Measurements from ENCODE around the gene ASB1. TPM values are rescaled to one million over a fixed set of nuclear protein-coding genes. Genes with fewer than 3 reads are reported as not detected.

ASB1 gene
- total RNA-seq, 2 donors from 2014 or later, result 6.6 to 9.9 TPM

DNA sequence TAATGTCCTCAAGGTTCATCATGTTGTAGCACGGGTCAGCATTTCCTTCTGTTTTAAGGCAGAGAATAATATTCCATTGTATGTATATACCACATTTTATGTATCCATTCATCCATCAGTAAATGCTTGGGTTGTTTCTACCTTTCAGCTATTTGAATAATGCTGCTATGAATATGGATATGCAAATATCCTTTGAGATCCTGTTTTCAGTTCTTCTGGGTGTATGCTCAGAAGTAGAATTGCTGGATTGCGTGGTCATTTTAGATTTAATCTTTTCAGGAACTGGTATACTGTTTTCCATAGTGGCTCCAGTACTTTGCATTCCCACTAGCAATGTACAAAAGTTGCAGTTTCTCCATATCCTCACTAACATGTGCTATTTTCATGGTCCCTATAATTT lies 13.4 kb upstream of the ASB1 start:
- Histone ChIP-seq H3K27ac (no peak overlapping the region), H3K4me1 (no peaks in the 10 kb centered on the region), H3K36me3 (replicated peaks in 1 of 2; ENCODE audit: insufficient read depth in 1 of 2, low read depth in 2 of 2) (no peaks in the 10 kb centered on the region), H3K4me3 (no peak overlapping the region), H3K9me3 (no peaks in the 10 kb centered on the region), H3K27me3 (no peaks in the 10 kb centered on the region)
- no peak for ATAC-seq
- WGBS, 2 donors, result 93 to 94% methylated on average over 2 of the region's 2 CpGs
- no peak for DNase-seq
- no peak for TF ChIP-seq POLR2A (IDR thresholded peaks at IDR 0.05)
- TF ChIP-seq, protein P1, sequence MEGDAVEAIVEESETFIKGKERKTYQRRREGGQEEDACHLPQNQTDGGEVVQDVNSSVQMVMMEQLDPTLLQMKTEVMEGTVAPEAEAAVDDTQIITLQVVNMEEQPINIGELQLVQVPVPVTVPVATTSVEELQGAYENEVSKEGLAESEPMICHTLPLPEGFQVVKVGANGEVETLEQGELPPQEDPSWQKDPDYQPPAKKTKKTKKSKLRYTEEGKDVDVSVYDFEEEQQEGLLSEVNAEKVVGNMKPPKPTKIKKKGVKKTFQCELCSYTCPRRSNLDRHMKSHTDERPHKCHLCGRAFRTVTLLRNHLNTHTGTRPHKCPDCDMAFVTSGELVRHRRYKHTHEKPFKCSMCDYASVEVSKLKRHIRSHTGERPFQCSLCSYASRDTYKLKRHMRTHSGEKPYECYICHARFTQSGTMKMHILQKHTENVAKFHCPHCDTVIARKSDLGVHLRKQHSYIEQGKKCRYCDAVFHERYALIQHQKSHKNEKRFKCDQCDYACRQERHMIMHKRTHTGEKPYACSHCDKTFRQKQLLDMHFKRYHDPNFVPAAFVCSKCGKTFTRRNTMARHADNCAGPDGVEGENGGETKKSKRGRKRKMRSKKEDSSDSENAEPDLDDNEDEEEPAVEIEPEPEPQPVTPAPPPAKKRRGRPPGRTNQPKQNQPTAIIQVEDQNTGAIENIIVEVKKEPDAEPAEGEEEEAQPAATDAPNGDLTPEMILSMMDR (IDR thresholded peaks at IDR 0.05), result no peak
- intact Hi-C loops (cut with DNase I), result no loop called here

DNA sequence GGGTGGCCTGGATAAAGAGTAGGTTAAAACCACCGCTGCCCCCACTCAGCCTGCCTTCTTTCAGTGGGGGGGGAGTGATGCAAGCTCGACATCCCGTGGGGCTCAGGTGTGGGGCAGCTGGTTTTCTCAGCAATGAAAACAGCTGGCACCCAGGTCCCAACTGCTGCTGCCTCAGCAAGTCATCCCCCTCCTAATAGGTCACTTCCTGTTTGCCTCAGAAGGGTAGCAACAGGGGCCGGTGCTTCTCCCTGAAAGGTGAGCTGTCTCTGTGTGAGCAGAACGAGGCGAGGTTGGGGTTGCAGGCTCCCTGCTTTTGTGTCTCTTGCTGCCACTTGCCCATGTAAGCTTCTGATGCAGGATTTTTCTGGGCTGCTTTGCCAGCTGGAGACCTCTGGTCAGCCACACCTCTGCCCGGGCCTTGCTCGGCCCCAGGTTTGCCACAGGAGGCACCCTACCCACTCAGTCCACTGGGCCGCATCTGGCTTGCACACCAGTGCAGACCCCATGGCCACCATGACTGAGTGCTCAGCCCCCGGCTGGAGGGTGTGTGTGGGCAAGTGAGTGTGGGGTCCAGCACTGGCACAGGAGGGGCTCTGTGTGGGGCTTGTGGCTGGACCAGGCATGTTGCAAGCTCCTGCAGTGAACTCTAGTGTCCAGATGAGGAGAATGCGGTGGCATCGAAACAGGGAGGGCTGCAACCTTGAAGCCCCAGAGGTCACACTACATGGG lies 11.5 kb upstream of the ASB1 start:
- H3K36me3 ChIP-seq (replicated peaks in 1 of 2; ENCODE audit: insufficient read depth in 1 of 2, low read depth in 2 of 2), result no peaks in the 10 kb centered on the region
- intact Hi-C loops (cut with DNase I), result no loop called here

DNA sequence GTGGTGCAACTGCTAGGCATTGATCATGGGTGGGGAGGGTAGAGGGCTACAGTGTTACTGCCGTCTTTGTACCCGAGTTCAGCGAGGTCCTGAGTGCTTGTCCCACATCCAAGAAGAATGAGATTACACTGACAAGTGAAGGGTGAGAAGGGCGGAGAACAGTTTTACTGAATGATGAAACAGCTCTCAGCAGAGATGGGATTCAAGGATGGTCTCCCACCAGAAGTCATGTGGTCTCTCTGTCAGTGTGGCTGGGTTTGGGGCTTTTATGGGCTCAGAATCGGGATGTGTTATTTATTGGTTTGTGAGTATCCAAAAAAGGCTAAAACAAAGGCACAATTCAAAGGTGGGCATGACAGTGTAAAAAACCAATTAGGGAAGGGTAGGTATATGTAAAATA lies 10.8 kb upstream of the ASB1 start:
- intact Hi-C loops (cut with DNase I), result no loop called here
- no peak for ATAC-seq
- Histone ChIP-seq H3K27ac (no peak overlapping the region), H3K36me3 (replicated peaks in 1 of 2; ENCODE audit: insufficient read depth in 1 of 2, low read depth in 2 of 2) (no peaks in the 10 kb centered on the region), H3K4me1 (no peaks in the 10 kb centered on the region), H3K27me3 (no peaks in the 10 kb centered on the region), H3K4me3 (no peak overlapping the region), H3K9me3 (no peaks in the 10 kb centered on the region)
- TF ChIP-seq, protein P1 (IDR thresholded peaks at IDR 0.05), result no peak
- no peak for TF ChIP-seq POLR2A (IDR thresholded peaks at IDR 0.05)
- no peak for DNase-seq
- 98 to 100% methylated on average over 5 of the region's 5 CpGs for WGBS, 2 donors

More for the DNA sequence above, 11.5 kb upstream of the ASB1 start:
- Histone ChIP-seq H3K27me3 (no peaks in the 10 kb centered on the region), H3K27ac (no peak overlapping the region), H3K4me3 (no peak overlapping the region), H3K9me3 (no peaks in the 10 kb centered on the region), H3K4me1 (no peaks in the 10 kb centered on the region)
- TF ChIP-seq, protein P1 (IDR thresholded peaks at IDR 0.05), result no peak
- no peak for TF ChIP-seq POLR2A (IDR thresholded peaks at IDR 0.05)
- DNase-seq (no peak), ATAC-seq (no peak)
- WGBS, 2 donors, result 92 to 96% methylated on average over 8 to 12 of the region's 12 CpGs

DNA sequence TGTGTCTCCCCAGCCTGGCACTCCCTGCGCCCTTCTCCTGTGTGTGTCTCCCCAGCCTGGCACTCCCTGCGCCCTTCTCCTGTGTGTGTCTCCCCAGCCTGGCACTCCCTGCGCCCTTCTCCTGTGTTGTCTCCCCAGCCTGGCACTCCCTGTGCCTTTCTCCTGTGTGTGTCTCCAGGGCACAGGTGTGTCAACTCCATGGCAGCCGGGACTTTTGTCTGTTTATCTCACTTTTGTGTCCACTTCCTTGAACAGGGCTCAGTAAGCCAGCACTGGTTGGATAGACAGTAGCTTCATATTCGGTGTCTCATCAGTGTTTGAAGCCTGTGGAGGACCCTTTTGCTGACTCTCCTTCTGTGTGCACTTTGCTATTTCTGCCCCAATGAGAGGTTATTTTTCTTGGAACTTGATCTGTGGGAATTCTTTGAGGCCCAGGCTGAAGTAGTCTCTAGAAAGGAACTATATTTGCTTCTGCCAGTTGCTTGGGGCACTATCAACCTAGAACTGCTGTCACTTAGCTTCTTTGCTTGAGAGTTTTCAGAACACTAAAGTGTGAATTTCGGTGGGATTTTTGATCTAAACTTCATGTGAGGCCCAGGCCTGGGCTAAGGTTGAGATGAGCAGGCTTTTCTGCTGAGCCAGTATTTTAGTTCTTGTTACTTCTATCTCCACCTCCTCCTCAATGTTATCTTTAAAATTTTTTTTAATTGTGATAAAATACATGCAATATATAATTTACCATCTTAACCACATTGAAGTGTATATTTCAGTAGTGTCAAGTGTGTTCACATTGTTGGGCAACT lies 8.3 kb upstream of the ASB1 start:
- Histone ChIP-seq H3K27me3 (no peaks in the 10 kb centered on the region), H3K4me1 (no peaks in the 10 kb centered on the region), H3K9me3 (no peaks in the 10 kb centered on the region), H3K36me3 (replicated peaks in 1 of 2; ENCODE audit: insufficient read depth in 1 of 2, low read depth in 2 of 2) (no peaks in the 10 kb centered on the region), H3K4me3 (no peak overlapping the region), H3K27ac (no peak overlapping the region)
- no peak for ATAC-seq
- DNase-seq, result no peak
- no peak for TF ChIP-seq POLR2A (IDR thresholded peaks at IDR 0.05)
- TF ChIP-seq, protein P1 (IDR thresholded peaks at IDR 0.05), result no peak
- intact Hi-C loops (cut with DNase I), result no loop called here
- 70 to 71% methylated on average over 6 of the region's 6 CpGs for WGBS, 2 donors

Data from body of pancreas (tissue), 4 donors.